ENCODE measurements around the gene SGCD.

The SGCD gene

DNA sequence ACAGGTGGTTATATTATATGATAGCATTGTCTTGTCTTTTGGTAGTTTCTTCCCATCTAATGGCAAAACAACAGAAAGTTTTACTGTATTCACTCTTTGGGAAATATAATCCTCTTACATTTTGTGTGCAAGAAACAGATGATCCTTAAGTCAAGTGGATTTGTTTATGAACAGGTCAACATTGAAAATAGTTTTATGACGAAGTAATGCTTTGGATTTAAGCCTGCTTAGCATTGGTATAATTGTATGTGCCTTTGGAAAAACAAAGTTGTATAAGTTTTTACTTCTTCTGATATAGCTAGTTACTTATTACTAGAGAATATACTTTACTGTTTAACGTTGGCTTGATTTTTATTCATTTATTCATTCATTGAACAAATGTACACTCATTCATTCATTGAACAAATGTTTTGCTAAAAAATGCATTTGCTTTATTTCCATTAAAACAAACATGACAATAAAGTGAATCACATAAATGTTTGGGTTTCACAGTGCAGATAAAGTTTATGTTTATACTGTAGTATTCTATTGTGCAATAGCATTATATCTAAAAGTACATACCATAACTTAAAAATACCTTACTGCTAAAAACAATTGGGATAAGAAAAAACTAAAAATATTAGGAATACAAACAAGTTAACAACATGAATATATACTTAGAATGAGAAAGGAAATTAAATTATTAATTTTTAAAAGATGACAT lies 12.3 kb downstream of the SGCD start:
- H3K27me3 Mint-ChIP-seq, result peaks cover under 1% of the 10 kb centered on the region
- no peaks in the 10 kb centered on the region for H3K9me3 Mint-ChIP-seq
- no peaks in the 10 kb centered on the region for H3K36me3 Mint-ChIP-seq (ENCODE audit: low read depth)
- no peaks in the 10 kb centered on the region for H3K4me1 Mint-ChIP-seq (ENCODE audit: low read depth)
- no peak for DNase-seq
- no peak overlapping the region for H3K4me3 Mint-ChIP-seq
- no peak overlapping the region for H3K27ac Mint-ChIP-seq

GRCh38 chr5:156340893-156341292 lies 13.9 kb downstream of the SGCD start:
- Mint-ChIP-seq H3K27ac (no peak overlapping the region), H3K9me3 (no peaks in the 10 kb centered on the region), H3K27me3 (peaks cover 14% of the 10 kb centered on the region), H3K4me1 (ENCODE audit: low read depth) (no peaks in the 10 kb centered on the region), H3K36me3 (ENCODE audit: low read depth) (no peaks in the 10 kb centered on the region), H3K4me3 (no peak overlapping the region)
- DNase-seq, result no peak

GRCh38 chr5:156350256-156350655 lies 23.3 kb downstream of the SGCD start:
- no peaks in the 10 kb centered on the region for H3K36me3 Mint-ChIP-seq (ENCODE audit: low read depth)
- no peak for DNase-seq
- H3K4me1 Mint-ChIP-seq (ENCODE audit: low read depth), result no peaks in the 10 kb centered on the region
- H3K27ac Mint-ChIP-seq, result no peak overlapping the region
- H3K4me3 Mint-ChIP-seq, result no peak overlapping the region
- no peaks in the 10 kb centered on the region for H3K9me3 Mint-ChIP-seq
- H3K27me3 Mint-ChIP-seq, result peaks cover 6% of the 10 kb centered on the region

GRCh38 chr5:156351423-156351822 lies 24.5 kb downstream of the SGCD start:
- Mint-ChIP-seq H3K36me3 (ENCODE audit: low read depth) (no peaks in the 10 kb centered on the region), H3K4me1 (ENCODE audit: low read depth) (no peaks in the 10 kb centered on the region), H3K27me3 (no peaks in the 10 kb centered on the region), H3K4me3 (no peak overlapping the region), H3K9me3 (no peaks in the 10 kb centered on the region), H3K27ac (no peak overlapping the region)
- no peak for DNase-seq

DNA sequence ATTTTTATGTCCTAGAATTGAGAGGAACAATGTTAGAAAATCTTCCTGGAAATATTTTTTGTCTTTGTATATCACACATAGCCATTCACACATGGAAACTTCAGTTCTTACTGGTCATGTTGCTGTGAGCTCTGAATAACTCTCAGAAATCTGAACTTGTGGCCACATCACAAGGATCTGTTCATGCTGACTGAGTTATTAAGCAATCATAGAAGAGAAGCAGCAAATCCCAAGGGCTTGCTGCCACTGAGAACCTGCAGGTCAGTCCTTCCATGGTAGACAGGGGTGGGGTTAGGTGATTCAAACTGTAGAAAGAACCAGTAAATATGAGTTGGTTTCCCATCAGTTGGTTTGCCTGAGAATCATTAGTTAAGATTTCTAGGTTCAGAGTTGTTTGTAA lies 27.6 kb downstream of the SGCD start:
- Mint-ChIP-seq H3K4me1 (ENCODE audit: low read depth) (no peaks in the 10 kb centered on the region), H3K36me3 (ENCODE audit: low read depth) (no peaks in the 10 kb centered on the region), H3K4me3 (no peak overlapping the region), H3K9me3 (no peaks in the 10 kb centered on the region), H3K27me3 (no peaks in the 10 kb centered on the region), H3K27ac (no peak overlapping the region)
- no peak for DNase-seq

DNA sequence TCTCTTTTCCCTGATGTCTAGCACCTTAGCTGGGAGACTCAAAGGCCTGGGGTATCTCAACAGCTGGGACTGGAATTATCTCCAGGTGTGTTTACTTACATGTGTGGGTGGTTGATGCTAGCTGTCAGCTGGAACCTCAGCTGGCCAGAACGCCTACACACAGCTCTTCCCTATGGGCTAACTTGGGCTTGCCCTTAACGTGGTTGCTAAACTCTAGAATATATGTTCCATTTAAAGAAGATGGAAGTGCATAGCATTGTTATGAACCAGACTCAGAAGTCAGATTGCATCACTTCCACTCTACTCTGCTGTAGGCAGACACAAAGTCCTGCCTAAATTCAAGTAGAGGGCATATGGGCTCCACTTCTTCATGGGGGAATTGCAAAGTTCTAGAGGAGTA lies 29.3 kb downstream of the SGCD start:
- Mint-ChIP-seq H3K4me1 (ENCODE audit: low read depth) (no peaks in the 10 kb centered on the region), H3K27ac (no peak overlapping the region), H3K27me3 (peaks cover under 1% of the 10 kb centered on the region), H3K36me3 (ENCODE audit: low read depth) (no peaks in the 10 kb centered on the region), H3K4me3 (no peak overlapping the region), H3K9me3 (no peaks in the 10 kb centered on the region)
- no peak for DNase-seq

DNA sequence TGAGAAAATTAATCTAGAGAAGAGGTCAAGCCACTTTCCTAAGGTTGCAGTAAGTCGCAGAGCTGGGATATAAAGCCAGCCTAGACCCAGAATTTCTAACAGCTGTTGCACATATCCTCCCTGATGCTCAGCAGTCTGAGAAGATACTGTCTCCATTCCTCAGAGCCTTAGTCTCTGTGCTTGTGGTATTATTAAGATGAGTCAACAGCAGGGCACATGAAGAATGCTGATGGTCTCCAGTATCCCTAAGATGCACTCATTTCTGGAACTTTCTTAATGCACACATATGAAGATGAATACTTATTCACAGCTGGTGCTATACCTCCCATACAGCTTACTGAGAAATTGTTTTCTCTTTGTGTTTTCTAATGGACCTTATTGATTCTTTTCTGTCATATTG lies 32.5 kb downstream of the SGCD start:
- Mint-ChIP-seq H3K36me3 (ENCODE audit: low read depth) (no peaks in the 10 kb centered on the region), H3K4me1 (ENCODE audit: low read depth) (no peaks in the 10 kb centered on the region), H3K4me3 (no peak overlapping the region), H3K9me3 (no peaks in the 10 kb centered on the region), H3K27ac (no peak overlapping the region), H3K27me3 (peaks cover 5% of the 10 kb centered on the region)
- no peak for DNase-seq

DNA sequence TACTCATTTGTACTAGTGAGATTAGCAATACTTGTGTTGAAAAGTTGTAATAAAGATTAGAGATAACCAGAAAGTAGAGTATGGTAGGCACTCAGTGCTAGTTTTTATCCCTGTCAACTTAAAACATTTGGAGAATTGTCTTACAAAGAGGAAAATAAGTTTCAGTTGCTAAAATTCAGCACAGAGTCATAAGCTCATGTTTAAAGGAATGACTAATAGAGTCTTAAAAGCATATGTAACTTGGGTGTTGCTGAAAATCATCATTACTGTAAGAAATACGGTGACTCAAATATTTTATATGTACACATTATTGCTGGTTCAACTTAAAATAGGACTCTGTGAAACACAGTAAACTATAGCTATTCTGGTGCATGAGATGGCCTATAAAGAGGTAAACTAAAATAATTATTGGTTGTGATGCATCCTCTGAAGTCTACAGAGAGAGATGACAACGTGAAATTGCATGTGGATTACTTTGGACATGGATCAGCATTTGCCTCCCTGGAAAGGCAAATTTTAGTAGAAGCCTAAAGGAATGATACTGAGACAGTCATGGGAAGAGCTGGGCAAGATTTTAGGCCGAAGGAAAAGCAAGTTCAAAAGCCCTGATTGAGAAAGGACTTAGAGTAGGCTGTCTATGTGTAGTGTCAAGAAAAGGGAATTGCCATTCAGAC lies 34.6 kb downstream of the SGCD start:
- Mint-ChIP-seq H3K27ac (no peak overlapping the region), H3K36me3 (ENCODE audit: low read depth) (no peaks in the 10 kb centered on the region), H3K4me1 (ENCODE audit: low read depth) (no peaks in the 10 kb centered on the region), H3K4me3 (no peak overlapping the region), H3K27me3 (peaks cover 5% of the 10 kb centered on the region), H3K9me3 (no peaks in the 10 kb centered on the region)
- no peak for DNase-seq

DNA sequence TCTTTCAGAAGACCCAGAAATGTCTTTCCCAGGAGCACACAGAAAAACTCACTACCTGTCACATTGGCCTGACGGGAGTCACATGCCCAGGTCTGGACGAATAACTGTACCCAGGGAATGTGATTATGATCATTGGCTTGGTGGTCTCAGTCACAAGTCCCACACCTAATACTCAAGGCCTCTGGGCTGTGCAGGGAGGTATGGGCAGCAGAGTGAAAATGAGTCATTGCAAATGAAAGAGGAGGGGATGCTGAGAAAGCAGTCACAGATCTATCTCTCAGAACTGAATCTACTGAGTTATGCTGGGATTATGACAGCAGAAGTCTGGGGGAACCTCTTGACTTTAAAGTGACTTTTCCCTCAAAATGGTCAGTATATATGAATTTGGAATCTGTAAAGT lies 36.9 kb downstream of the SGCD start:
- no peak overlapping the region for H3K27ac Mint-ChIP-seq
- H3K4me3 Mint-ChIP-seq, result no peak overlapping the region
- no peaks in the 10 kb centered on the region for H3K4me1 Mint-ChIP-seq (ENCODE audit: low read depth)
- H3K36me3 Mint-ChIP-seq (ENCODE audit: low read depth), result no peaks in the 10 kb centered on the region
- peaks cover 5% of the 10 kb centered on the region for H3K27me3 Mint-ChIP-seq
- no peak for DNase-seq
- H3K9me3 Mint-ChIP-seq, result no peaks in the 10 kb centered on the region

GRCh38 chr5:156366521-156366920 lies 39.6 kb downstream of the SGCD start:
- no peak overlapping the region for H3K27ac Mint-ChIP-seq
- no peaks in the 10 kb centered on the region for H3K4me1 Mint-ChIP-seq (ENCODE audit: low read depth)
- DNase-seq, result no peak
- H3K9me3 Mint-ChIP-seq, result no peaks in the 10 kb centered on the region
- H3K4me3 Mint-ChIP-seq, result no peak overlapping the region
- H3K27me3 Mint-ChIP-seq, result peaks cover 3% of the 10 kb centered on the region
- H3K36me3 Mint-ChIP-seq (ENCODE audit: low read depth), result no peaks in the 10 kb centered on the region

DNA sequence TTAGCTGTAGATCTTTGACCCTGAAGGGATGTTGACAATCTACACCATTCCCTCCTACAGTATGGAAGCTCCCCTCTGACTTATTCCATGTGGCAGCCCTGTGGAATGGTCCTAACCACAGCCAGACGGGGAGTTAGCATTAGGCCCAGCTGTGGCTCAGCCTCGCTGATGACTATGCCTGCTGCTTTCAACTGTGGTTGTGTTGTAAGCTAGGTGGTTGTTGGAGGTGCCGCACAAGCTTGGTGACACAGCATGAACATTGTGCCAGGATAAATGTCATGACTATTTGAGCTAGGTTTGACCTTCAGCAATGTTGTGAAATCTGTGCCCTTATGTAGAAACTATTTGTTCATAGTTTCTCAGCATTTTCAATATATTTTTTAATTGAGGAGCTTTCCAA lies 40.6 kb downstream of the SGCD start:
- Mint-ChIP-seq H3K27me3 (peaks cover 3% of the 10 kb centered on the region), H3K27ac (no peak overlapping the region), H3K4me3 (no peak overlapping the region), H3K9me3 (no peaks in the 10 kb centered on the region), H3K36me3 (ENCODE audit: low read depth) (no peaks in the 10 kb centered on the region), H3K4me1 (ENCODE audit: low read depth) (no peaks in the 10 kb centered on the region)
- no peak for DNase-seq

- Mint-ChIP-seq H3K4me3 (no peak overlapping the region), H3K27ac (no peak overlapping the region), H3K36me3 (ENCODE audit: low read depth) (no peaks in the 10 kb centered on the region), H3K4me1 (ENCODE audit: low read depth) (no peaks in the 10 kb centered on the region), H3K9me3 (no peaks in the 10 kb centered on the region), H3K27me3 (peaks cover 10% of the 10 kb centered on the region)
- DNase-seq, result no peak
Observed at GRCh38 chr5:156375895-156376495, 49.0 kb downstream of the SGCD start.

DNA sequence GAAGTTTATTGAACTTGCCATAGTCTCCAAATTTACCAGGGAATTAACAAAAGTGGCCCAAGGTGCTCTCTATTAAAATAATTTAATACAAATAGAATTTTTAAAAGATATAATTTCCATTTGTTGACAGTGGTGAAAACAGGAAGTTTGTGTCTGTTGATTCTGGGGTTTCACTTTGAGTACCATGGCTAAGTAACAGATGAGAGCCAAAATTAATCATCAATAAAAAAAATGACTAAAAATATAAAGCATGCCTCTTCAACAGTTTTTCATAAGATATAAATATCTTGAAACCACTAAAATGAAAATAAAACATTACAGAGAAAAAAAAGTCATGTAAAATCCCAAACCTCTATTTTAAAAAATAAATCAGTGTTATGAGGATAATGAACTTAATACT lies 49.8 kb downstream of the SGCD start:
- H3K4me1 Mint-ChIP-seq (ENCODE audit: low read depth), result no peaks in the 10 kb centered on the region
- no peak overlapping the region for H3K4me3 Mint-ChIP-seq
- H3K9me3 Mint-ChIP-seq, result no peaks in the 10 kb centered on the region
- peaks cover 10% of the 10 kb centered on the region for H3K27me3 Mint-ChIP-seq
- DNase-seq, result no peak
- H3K27ac Mint-ChIP-seq, result no peak overlapping the region
- H3K36me3 Mint-ChIP-seq (ENCODE audit: low read depth), result no peaks in the 10 kb centered on the region

DNA sequence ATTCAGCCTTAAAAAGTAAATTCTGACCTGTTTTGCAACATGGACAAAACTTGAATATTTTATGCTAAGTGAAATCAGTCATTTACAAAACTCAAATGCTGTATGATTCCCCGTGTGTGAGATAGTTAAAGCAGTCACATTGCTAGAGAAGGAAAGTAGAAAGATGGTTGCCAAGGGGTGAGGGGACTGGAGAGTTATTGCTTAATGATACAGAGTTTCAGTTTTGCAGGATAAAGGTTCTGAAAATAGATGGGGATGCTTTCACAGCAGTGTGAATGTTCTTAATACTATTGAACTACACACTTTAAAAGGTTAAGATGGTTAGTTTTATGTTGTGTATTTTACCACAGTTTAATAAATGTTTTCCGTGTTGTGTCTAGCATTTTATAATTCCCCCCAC lies 51.2 kb downstream of the SGCD start:
- Mint-ChIP-seq H3K27me3 (peaks cover 13% of the 10 kb centered on the region), H3K4me3 (no peak overlapping the region), H3K36me3 (ENCODE audit: low read depth) (no peaks in the 10 kb centered on the region), H3K9me3 (no peaks in the 10 kb centered on the region), H3K27ac (no peak overlapping the region), H3K4me1 (ENCODE audit: low read depth) (no peaks in the 10 kb centered on the region)
- DNase-seq, result no peak

GRCh38 chr5:156379206-156379605 lies 52.2 kb downstream of the SGCD start:
- peaks cover 13% of the 10 kb centered on the region for H3K27me3 Mint-ChIP-seq
- H3K9me3 Mint-ChIP-seq, result no peaks in the 10 kb centered on the region
- no peaks in the 10 kb centered on the region for H3K36me3 Mint-ChIP-seq (ENCODE audit: low read depth)
- H3K4me3 Mint-ChIP-seq, result no peak overlapping the region
- no peak overlapping the region for H3K27ac Mint-ChIP-seq
- no peaks in the 10 kb centered on the region for H3K4me1 Mint-ChIP-seq (ENCODE audit: low read depth)
- no peak for DNase-seq
